Activated T-cell treated with anti-CD3 and anti-CD28 coated beads, Interleukin-2, amount 50 U/mL, for 48 hours (primary cell): ENCODE measurements around the gene BBS10.
"Not testable (repeated sequence)": the region's sequence is repeated elsewhere in the genome, so short reads cannot be mapped to it uniquely, and the experiment has no call there.

Experiments
- DNase-seq, 2 experiments: peaks; one replicate each; pipeline ENCODE4 v3.0.0-alpha.2; 2020

The BBS10 gene

GRCh38 chr12:76348079-76348901, at the start of gene BBS10:
Gene BBS10 (minus strand): TSS chr12:76348415. CDS start chr12:76348358, 57 bp downstream.
- DNase-seq = peak; percentile 90 to 92

DNA sequence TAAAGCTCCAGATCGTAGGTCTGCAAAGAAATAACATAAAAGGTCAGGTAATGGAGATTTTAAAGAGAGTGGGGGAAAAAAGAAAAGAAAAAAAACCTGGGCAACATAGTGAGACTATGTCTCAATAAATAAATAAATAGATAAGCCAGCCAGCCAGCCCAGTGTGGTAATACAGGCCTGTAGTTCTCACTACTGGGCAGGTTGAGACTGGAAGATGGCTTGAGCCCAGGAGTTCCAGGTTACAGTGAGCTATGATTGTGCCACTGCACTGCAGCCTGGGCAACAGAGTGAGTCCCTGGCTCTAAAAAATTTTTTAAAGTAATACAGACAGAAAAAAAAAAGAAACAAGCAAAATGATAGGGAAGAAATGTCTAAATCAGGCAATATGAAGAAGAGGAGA, 43.2 kb upstream of the BBS10 start:
- no peak for DNase-seq

DNA sequence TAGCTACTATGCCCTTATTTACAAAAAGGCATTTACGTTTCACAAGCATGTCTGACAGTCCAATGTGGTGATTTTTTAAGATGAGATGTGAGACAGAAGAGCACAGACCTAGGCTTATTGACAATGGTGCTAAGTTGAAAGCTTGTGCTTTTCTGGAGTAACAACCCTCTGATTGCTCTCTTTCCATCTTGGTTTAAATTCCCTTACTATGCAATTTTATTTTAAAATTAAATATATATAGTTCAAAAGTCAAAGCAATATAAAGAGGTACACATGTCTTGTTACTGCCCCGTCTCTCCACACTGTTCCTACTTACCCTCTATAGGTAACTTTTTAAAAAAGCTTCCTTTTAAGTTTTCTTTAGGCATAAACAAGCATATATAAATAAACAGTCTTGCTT, 39.4 kb upstream of the BBS10 start:
- DNase-seq = no peak

GRCh38 chr12:76384560-76384959, 36.3 kb upstream of the BBS10 start:
- no peak for DNase-seq

DNA sequence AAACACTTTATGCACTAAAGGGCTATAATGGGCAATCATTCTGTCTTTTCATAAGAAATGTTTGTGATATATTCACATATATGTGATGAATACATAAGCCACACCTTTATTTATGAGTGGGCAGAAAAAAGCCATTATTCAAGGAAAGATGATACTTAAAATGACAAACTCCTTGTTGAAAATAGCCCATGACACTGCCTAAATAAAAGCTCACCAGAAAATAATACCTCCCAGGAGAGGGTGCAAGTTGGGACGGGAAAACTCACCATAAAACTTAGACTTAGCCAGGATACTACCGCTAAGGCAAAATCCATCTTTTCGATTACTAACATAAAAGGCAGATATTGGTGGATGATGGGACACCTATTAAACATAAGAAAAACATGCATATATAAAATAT, 35.8 kb upstream of the BBS10 start:
- DNase-seq = no peak

DNA sequence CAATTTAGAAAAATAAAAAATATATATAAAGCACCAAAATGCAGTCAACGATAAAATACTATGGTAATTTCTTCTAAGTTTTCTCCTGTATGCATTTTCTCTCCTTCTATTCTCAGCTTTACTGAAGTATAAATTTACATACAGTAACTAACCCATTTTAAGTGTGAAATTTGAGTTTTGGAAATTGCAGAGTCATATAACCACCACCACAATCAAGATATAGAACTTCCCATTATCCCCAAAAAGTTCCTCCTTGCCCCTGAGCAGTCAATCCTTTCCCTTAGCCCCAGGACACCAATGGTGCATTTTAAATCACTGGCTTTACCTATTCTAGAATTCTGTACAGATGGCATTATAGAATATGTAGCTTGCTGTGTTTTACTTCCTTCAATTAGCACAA, 31.0 kb upstream of the BBS10 start:
- DNase-seq = no peak

GRCh38 chr12:76376876-76377275, 28.7 kb upstream of the BBS10 start:
- DNase-seq = not testable (repeated sequence)

DNA sequence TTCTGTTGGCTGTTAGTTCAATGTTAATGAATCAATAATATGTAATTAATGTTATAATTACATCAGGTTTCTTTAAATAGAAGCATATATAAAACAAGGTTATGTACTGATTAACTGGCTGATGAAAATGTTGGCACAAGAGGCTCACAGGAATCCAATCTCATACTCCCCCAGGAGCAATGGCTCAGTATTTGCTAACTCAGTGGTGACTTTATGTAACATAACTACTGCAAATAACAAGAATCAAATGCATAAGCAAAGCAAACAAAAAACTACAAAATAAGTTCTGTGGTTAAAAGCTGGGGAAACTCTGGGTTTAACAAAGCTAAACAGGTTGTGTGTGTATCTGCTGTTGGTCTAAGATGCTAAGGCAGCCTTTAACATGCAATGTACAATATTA, 27.7 kb upstream of the BBS10 start:
- DNase-seq = no peak

GRCh38 chr12:76375470-76375869, 27.3 kb upstream of the BBS10 start:
- no peak for DNase-seq

DNA sequence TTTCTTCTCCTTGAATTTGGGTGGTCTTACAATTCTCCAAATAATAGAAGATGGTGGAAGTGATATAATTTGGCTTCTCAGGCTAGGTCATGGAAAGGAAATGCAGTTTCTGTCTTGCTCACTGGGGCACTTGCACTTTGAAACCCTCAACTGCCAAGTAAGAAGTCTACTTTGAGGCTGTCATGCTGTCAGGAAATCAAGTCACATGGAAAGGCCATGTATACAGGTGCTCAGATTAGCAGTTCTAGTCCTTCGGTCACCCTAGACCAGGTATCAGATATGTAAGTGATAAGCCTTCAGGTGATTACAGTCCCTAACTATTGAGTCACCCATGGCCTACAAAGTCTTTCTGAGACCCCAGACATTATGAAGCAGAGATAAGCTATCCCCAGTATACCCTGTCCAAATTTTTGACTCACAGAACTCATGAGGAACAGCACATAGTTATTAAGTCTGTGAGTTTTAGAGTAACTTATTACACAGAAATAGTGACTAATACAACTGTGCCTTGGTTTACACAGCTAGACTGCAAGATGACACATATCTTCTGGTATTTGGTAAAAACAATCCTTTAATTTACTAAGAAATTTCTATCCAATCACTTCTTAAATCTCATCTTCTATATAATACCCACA, 26.3 kb upstream of the BBS10 start:
- DNase-seq = no peak

DNA sequence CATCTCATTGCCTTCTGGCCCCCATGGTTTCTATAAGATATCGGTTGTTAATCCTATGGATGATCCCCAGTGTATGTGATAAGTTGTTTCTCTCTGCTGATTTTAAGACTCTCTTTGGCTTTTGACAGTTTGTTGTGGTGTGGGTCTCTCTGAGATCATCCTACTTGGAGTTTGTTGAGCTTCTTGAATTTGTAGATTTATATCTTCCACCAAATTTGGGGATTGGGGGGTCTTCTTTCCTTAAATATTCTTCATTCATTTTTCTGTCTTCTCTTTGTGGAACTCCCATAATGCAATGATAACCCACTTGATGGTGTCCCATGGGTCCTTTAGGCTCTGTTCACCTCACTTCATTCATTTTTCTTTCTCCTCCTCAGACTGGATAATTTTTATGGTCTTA, 20.0 kb upstream of the BBS10 start:
- DNase-seq = no peak

GRCh38 chr12:76366163-76366562, 17.9 kb upstream of the BBS10 start:
- DNase-seq = no peak

DNA sequence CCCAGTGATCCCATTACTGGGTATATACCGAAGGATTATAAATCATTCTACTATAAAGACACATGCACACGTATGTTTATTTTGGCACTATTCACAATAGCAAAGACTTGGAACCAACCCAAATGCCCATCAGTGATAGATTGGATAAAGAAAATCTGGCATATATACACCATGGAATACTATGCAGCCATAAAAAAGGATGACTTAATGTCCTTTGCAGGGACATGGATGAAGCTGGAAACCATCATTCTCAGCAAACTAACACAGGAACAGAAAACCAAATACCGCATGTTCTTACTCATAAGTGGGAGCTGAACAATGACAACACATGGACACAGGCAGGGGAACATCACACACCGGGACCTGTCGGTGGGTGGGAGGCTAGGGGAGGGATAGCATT, 15.9 kb upstream of the BBS10 start:
- DNase-seq = not testable (repeated sequence)

DNA sequence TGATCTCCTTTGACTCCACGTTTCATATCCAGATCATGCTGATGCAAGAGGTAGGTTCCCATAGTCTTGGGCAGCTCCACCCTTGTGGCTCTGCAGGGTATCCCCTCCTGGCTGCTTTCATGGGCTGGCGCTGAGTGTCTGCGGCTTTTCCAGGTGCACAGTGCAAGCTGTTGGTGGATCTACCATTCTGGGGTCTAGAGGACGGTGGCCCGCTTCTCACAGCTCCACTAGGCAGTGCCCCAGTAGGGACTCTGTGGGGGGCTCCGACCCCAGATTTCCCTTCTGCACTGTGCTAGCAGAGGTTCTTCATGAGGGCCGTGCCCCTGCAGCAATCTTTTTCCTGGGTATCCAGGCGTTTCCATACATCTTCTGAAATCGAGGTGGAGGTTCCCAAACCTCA, 12.1 kb upstream of the BBS10 start:
- no peak for DNase-seq

DNA sequence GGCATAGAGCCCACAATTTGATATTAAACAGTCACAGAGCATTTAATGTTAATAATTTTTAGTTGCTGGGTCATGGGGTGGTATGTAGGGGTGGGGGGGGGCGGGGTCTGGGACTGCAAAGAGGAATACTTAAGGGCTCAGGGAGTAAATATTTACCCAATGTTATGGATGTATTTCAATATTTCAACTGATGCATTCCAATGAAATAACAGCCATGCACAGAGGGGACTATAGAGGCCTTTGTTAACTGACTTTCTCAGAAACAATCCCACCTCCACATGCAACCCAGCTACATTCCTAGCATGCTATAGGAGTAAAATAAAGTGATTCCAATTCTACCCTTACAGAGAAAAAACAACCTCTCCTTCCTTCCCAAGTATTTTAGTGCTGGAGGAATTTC, 7.9 kb upstream of the BBS10 start:
- DNase-seq = no peak

DNA sequence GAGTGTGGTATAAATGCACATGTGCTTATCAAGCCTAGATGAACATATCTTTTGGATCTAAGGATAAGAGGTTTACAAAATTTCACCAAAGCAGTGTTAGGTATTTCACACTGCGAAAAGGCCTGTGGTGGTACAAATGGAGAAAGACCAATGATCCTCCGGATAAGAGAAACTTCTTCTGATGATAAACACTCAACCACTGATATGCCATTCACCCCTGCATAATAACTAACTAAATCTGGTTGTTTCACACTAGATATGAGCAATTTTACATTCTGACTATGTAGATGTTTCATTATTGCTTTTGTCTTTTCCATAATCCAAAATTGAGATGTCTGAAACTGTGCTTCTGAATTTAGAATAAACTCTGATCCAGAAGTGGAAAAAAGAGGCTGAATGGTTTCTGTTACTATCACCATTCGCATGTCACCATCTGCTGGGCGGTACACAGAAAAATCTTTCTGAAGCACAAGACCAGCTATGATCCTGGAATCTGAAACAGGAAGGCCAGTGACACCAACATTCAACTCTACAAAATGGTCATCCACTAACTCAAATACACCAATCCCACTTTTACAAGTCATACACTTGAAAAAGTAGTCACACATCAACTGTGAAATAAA, 1.3 kb downstream of the BBS10 start:
- peak in 1 of 2 experiments; percentile 29 for DNase-seq

DNA sequence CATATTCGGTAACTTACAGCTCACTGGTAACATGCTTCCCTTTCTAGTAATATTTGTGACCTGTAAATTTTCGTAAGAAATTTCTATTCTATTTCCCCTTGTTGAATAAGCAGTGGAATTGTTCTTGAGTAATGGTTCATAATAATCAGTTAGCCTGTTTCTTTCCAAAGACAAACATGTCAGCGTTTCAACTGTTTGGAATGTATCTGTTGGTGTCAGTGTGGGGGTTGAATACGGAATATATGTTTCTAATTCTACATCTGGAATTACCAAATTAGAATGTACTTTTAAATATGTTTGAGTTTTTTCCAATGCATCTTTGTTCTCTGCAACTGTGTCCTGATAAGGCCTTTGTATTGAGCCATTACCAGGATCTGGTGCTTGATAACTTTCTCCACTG, 2.0 kb downstream of the BBS10 start:
- no peak for DNase-seq

DNA sequence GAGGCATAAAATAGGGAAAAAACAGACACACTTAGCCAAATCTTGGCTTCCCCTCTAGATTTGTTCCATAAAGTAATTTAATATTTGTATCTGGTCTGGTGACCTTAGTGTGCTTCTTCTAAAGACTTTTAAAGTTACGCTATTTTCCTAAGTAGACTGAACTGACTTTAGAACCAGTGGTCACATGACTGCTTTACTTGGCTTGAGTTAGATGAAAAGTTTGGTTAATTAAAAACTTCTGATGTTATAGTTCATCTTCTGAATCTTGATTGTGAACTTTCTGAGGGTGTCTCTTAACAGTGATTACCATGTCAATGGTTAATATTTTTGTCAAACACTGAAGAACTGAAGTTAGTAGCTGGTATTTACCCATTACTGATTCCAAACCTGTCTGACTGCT, 2.6 kb downstream of the BBS10 start:
- DNase-seq = no peak

DNA sequence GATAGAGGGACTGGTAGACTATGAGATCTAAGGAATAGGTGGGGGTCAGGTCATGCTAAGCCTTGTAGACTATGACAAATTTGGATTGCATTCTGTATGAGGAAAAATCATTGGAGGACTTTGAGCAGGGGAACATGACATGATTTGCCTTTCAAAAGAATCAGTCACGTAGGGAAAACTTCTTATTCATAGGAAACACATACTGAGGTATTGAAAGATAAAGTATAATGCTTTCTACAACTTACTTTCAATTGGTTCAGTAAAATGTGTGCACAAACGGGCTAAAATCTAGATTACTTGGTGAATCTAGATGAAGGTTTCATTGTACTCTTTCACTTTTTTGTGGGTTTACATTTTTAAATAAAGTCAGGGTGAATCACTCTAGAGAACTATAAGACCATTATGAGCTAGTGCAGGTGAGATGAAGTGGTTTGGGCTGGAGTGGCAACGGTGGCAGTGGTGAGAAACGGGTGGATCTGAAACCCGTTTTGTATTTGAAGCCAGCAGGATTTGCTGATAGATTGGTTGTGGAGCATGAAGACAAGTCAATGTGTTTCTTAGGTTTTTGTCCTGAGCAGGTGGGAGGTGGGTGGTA, 6.7 kb downstream of the BBS10 start:
- no peak for DNase-seq

GRCh38 chr12:76340680-76341435, 7.4 kb downstream of the BBS10 start:
- no peak for DNase-seq

GRCh38 chr12:76337583-76337982, 10.6 kb downstream of the BBS10 start:
- DNase-seq = no peak

DNA sequence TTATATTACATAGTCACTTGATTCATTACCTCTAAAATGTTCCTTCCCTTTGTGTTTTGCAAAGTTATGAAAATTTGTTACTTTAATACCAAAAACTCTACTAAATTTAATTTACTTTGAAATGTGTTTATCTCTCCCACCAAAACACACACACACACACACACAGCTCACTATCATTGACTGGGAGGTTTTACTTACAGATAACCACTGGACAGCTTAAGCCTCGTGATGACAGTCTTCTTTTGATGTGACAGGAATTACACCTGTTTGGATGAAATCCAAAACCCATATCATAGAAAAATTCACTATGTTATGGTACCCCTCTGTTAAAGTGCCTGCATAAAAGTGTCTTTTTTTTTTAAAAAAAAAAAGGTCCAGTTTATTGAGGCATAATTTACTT, 15.6 kb downstream of the BBS10 start:
- DNase-seq = no peak

DNA sequence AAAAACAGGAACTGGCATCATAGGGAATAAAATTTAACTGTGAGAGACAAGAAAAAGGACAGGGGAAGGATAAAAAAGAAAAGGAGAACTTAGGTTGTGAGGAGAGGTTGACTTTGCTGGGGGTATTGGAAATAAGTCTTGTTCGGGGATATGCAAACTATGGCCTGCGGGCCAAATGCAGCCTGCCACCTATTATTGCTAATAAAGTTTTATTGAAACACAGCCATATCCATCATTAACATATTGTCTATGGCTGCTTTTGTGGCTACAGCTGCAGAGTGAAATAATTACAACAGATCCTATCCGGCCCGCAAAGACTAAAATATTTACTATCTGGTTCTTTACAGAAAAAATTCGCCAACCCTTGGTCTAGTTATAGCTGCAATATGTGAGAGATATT, 18.6 kb downstream of the BBS10 start:
- DNase-seq = no peak
